Esophagus squamous epithelium (tissue), 5 donors: Measurements from ENCODE around the gene CELF4. TPM values are rescaled to one million over a fixed set of nuclear protein-coding genes. Genes with fewer than 3 reads are reported as not detected.

Source experiments
- DNase-seq: peaks from one replicate; lab custom pipeline; 2025; lab: John Stamatoyannopoulos, UW
- H3K27ac ChIP-seq, 4 donors: fragments of 200-600 bp; sonication (generic); one replicate each; pipeline ENCODE4 v1.5.1; 2016 to 2019; ENCODE audit warnings: mild to moderate bottlenecking in 1 of 4
- H3K27me3 ChIP-seq, 4 donors: fragments of 200-600 bp; sonication (generic); 1 replicate in 3 of 4; 2 replicates in 1 of 4; pipeline versions ENCODE4 v1.5.1 to v1.6.0; 2017 to 2021; ENCODE audit warnings: antibody characterized with exemption in 1 of 4
- H3K36me3 ChIP-seq, 3 donors: fragments of 200-600 bp; sonication (generic); one replicate each; pipeline ENCODE4 v1.5.1; 2016 to 2019
- H3K4me1 ChIP-seq, 3 donors: fragments of 200-600 bp; sonication (generic); one replicate each; pipeline ENCODE4 v1.5.1; 2017 to 2019
- H3K4me3 ChIP-seq, 4 donors: fragments of 200-600 bp; sonication (generic); 1 replicate in 3 of 4; 2 replicates in 1 of 4; pipeline ENCODE4 v1.5.1; 2016 to 2019; ENCODE audit warnings: mild to moderate bottlenecking in 2 of 4, moderate library complexity in 1 of 4
- H3K9me3 ChIP-seq, 3 donors: fragments of 200-600 bp; sonication (generic); one replicate each; pipeline ENCODE4 v1.5.1; 2016 to 2019
- POLR2A ChIP-seq, 4 donors: fragments of 450-650 bp; IDR thresholded peaks; one replicate each; pipeline ENCODE4 v1.6.1; 2017; ENCODE audit warnings: antibody characterized with exemption in 4 of 4, mild to moderate bottlenecking in 4 of 4, moderate library complexity in 3 of 4
- WGBS, 2 donors: methylation state at CpG; one replicate each; pipeline ENCODE4 v1.1.5; 2018; 5-methylcytosine and 5-hydroxymethylcytosine counted together
- intact Hi-C: fragments of 100-400 bp; cut with DNase I; formaldehyde crosslinking; loops from one replicate; pipeline ENCODE4 v1.15.0; 2022
- total RNA-seq, 4 donors: library from RNA; depleted of rRNA; stranded (reverse); fragments of >200 nt; gene quantifications; one replicate each; pipeline ENCODE4 v1.1.0, GENCODE V29; 2016
- TF ChIP-seq, protein P1 (sequence below), 6 experiments: fragments of 450-650 bp in 4 of 6; fragments of 200-600 bp in 2 of 6; sonication (generic) in 2 of 6; IDR thresholded peaks; one replicate each; pipeline ENCODE4 v1.5.1; 2016 to 2019; ENCODE audit warnings: antibody characterized with exemption in 6 of 6, mild to moderate bottlenecking in 4 of 6, moderate library complexity in 4 of 6
- donor health status: DM: yes; HTN: yes; CAD: no.

Gene CELF4
- total RNA-seq, 4 donors from 2014 or later, result not detected

DNA sequence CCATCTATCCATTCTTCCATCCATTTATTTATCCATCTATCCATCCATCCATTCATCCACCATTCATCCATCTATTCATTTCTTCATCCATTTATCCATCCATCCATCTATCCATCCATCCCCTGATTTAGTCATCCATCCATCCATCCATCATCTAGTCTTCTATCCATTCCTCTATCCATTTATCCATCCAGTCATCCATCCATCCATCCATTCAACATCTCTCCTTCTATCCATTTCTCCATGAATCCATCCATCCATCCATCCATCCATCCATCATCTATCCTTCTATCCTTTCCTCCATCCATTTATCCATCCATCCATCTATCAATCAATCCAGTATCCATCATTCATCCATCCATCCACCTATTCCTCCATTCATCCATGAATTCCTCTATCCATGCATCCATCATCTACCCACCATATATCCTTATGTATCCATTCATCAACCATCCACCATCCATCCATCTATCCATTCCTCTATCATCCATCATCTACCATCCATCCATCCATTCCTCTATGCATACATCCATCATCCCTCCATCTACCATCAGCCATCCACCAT lies 185.0 kb downstream of the CELF4 start:
- H3K4me3 ChIP-seq, result no peak overlapping the region
- TF ChIP-seq, protein P1, sequence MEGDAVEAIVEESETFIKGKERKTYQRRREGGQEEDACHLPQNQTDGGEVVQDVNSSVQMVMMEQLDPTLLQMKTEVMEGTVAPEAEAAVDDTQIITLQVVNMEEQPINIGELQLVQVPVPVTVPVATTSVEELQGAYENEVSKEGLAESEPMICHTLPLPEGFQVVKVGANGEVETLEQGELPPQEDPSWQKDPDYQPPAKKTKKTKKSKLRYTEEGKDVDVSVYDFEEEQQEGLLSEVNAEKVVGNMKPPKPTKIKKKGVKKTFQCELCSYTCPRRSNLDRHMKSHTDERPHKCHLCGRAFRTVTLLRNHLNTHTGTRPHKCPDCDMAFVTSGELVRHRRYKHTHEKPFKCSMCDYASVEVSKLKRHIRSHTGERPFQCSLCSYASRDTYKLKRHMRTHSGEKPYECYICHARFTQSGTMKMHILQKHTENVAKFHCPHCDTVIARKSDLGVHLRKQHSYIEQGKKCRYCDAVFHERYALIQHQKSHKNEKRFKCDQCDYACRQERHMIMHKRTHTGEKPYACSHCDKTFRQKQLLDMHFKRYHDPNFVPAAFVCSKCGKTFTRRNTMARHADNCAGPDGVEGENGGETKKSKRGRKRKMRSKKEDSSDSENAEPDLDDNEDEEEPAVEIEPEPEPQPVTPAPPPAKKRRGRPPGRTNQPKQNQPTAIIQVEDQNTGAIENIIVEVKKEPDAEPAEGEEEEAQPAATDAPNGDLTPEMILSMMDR (IDR thresholded peaks at IDR 0.05), result no peak
- TF ChIP-seq POLR2A (IDR thresholded peaks at IDR 0.05), result no peak
- H3K4me1 ChIP-seq, result no peaks in the 10 kb centered on the region
- peaks cover 0 to 69% (median 0%) of the 10 kb centered on the region in 4 donors for H3K27me3 ChIP-seq
- no peaks in the 10 kb centered on the region for H3K9me3 ChIP-seq
- no peaks in the 10 kb centered on the region for H3K36me3 ChIP-seq
- DNase-seq, result no peak
- intact Hi-C loops, result loop anchor here (10.0 kb wide), 1 partner anchor 154 kb away; no protein-coding TSS in a partner anchor
- no peak overlapping the region for H3K27ac ChIP-seq

DNA sequence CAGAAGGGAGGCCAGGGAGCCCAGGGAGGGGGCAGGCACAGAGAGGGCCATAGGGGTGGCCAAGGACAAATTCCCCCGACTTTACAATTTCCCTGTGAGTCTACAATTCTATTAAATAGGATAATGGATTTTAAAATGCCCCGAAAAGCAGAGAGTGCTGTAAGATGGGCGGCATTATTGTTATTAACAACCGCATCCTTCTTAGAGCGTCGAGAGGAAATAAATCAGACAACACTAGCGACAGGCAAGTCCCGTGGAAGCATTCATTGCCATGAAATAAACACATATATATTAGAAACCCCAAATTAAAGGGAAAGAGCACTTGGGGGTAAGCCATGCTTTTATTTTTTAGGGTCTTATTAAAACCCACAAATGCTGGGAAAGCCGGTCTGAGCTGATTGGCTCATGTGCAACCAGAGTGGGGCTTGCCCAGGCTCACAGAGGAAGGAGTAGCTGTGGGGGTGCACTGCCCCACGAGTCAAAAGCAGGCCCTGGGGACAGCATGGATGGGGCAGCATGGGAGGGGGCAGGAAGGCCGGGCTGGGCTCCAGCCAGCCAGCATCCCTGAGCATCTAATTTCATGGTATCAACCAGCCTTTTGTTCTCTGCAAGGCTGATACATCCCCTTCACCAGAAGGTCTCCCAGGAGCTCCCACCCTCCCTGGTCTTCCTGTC lies 187.1 kb downstream of the CELF4 start:
- no peak for DNase-seq
- intact Hi-C loops, result no loop called here
- Histone ChIP-seq H3K9me3 (no peaks in the 10 kb centered on the region), H3K27me3 (peaks cover 0 to 73% (median 0%) of the 10 kb centered on the region in 4 donors), H3K4me1 (no peaks in the 10 kb centered on the region), H3K27ac (no peak overlapping the region), H3K4me3 (no peak overlapping the region), H3K36me3 (no peaks in the 10 kb centered on the region)
- 64 to 75% methylated on average over 9 to 11 of the region's 11 CpGs for WGBS, 2 donors
- TF ChIP-seq POLR2A (IDR thresholded peaks at IDR 0.05), result no peak
- TF ChIP-seq, protein P1 (IDR thresholded peaks at IDR 0.05), result no peak

DNA sequence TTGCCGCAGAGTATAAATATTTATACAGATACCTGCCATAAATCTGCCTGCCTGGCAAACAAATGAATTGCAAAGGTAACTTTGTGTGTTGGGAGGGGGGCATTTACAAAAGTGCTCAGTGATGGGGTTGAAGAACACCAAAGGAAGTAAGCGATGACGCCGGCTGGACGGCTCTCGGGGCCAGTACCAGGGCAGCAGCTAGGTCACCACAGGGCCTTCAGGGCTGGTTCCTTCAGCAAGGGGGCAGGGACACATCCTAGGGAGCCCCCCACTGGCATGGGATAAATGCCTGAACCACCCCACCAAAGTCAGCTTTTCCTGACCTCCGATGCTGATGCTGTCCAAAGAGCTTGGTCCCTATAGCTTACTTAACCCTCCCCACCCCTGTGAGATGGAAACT lies 190.4 kb downstream of the CELF4 start:
- H3K36me3 ChIP-seq, result no peaks in the 10 kb centered on the region
- no peak for DNase-seq
- no peak overlapping the region for H3K27ac ChIP-seq
- no peak overlapping the region for H3K4me3 ChIP-seq
- peaks cover 0 to 86% (median 0%) of the 10 kb centered on the region in 4 donors for H3K27me3 ChIP-seq
- no peaks in the 10 kb centered on the region for H3K4me1 ChIP-seq
- H3K9me3 ChIP-seq, result no peaks in the 10 kb centered on the region
- intact Hi-C loops, result no loop called here
- no peak for TF ChIP-seq POLR2A (IDR thresholded peaks at IDR 0.05)
- TF ChIP-seq, protein P1 (IDR thresholded peaks at IDR 0.05), result no peak
- 90 to 94% methylated on average over 4 to 6 of the region's 7 CpGs for WGBS, 2 donors

DNA sequence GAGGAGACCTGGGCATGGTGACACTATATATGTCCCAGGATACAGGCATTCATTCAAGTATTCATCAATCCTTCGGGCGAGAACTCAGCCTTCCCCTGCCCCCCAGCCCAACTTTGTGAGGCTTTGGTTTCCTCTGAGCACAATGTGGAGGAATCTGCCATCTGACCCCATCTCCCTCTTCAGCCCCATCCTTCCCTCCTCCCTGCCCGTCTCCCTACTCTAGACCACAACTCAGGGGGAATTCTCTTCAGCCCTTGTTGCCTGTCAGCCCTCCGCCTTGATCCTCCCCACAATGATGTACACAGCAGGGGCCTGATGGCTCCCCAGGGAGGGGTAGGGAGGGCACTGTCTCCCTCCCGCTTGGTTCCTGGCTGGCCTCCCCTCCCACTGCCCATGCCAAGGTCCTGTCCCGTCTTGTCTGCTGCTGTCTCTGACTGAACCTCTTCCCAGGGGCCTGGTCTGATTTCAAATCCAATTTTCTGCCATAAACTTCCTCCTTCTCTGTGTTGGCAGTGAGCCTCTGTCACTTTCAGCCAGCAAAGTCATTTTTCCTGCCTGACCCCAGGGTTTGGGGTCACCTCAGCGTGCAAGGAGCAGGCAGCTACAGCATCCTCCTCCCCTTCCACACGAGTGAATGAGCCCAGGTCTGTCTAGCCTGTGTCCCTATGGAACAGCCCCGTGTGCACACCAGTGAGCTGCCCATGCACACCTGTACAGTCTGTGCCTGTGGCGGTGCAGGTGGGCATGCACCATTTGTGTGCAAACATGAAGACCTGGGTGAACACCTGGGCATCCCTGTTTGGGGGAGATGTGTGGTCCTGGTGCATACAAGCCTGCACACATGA lies 197.3 kb downstream of the CELF4 start:
- H3K4me3 ChIP-seq, result no peak overlapping the region
- peaks cover 0 to 26% (median 7%) of the 10 kb centered on the region in 3 donors for H3K4me1 ChIP-seq
- intact Hi-C loops, result no loop called here
- H3K27me3 ChIP-seq, result peaks cover 0 to 87% (median 0%) of the 10 kb centered on the region in 4 donors
- no peaks in the 10 kb centered on the region for H3K9me3 ChIP-seq
- 19 to 28% methylated on average over 7 to 8 of the region's 10 CpGs for WGBS, 2 donors
- no peaks in the 10 kb centered on the region for H3K36me3 ChIP-seq
- TF ChIP-seq POLR2A (IDR thresholded peaks at IDR 0.05), result no peak
- TF ChIP-seq, protein P1 (IDR thresholded peaks at IDR 0.05), result no peak
- DNase-seq, result no peak
- H3K27ac ChIP-seq, result no peak overlapping the region
